Activated T-cell treated with anti-CD3 and anti-CD28 coated beads, Interleukin-2, amount 50 U/mL, for 48 hours (primary cell): ENCODE measurements around the gene EDA.
A peak's percentile ranks its signal among the peaks of the same experiment; 100 is the strongest.

Source experiments
- DNase-seq, 2 experiments: peaks; one replicate each; pipeline ENCODE4 v3.0.0-alpha.2; 2020

Gene EDA

GRCh38 chrX:70029863-70030262 is 413.9 kb downstream of the EDA start:
- no peak for DNase-seq

GRCh38 chrX:70030301-70030767 is 414.4 kb downstream of the EDA start:
- DNase-seq: peak; percentile 50 to 64

- DNase-seq: no peak
Measured at GRCh38 chrX:70032792-70033191, 416.9 kb downstream of the EDA start.

DNA sequence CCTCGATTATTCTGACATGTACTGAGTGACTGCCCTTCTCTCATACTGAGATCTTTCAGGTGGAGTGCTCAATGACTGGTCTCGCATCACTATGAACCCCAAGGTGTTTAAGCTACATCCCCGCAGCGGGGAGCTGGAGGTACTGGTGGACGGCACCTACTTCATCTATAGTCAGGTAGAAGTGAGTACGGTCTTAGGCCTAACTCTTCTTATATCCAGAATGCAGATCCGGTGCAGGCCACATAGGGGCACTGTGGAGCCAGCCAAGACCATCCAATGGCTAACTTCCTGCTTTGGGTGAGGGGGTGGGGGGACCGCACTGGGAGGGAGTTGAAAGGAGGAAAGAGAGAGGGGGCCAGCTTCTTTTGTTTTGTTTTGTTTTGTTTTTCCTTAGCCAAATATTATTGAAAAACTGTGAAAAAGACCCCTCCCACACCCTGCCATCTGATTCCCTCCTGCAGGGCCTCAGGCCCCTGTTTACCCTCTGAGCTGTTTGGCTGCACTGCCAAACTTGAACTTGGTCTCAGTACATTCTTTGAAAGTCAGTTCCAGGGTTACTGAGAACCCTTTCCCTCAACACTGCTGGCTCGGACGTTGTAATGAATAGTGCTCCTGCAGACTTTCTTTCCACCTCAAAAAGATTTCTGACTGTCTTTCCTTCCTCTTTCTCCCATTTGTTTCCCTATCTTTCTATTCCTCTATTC is 417.6 kb downstream of the EDA start:
- peak; percentile 59 to 65 for DNase-seq

DNA sequence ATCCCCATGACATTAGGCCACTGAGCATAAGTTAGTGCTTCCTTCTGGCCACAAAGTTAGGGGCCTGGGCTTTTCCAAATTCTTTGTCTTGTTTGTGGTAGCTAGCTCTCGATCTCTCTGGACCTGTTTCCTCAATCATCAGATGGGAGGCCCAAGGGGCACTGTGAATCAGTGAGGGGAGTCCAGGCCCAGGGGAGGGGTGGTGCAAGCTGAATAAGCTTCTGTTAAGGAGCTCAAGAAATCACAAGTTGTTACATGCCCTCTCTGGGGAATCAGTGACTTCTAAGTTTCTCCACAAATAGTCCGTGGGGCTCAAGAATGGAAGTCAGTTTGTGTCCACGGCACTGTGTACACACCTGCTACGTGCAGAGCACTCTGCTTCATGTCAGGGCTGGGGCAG is 418.7 kb downstream of the EDA start:
- no peak for DNase-seq

GRCh38 chrX:70038515-70038914 is 422.6 kb downstream of the EDA start:
- no peak for DNase-seq

DNA sequence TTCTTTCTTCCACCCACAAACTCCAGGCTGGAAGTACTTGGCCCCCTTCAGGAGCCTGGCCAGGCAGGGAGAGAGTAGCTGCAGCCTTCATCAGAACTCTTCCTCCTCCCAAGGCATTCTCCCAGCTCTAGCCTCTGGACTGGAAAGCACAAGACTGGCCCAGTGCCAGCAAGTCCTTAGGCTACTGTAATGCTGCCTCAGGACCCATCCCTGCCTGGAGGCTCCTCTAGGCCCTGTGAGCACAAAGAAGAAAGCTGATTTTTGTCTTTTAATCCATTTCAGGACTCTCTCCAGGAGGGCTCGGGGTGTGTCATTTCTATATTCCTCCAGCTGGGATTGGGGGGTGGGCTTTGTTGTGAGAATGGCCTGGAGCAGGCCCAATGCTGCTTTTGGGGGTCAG is 423.0 kb downstream of the EDA start:
- DNase-seq: no peak

DNA sequence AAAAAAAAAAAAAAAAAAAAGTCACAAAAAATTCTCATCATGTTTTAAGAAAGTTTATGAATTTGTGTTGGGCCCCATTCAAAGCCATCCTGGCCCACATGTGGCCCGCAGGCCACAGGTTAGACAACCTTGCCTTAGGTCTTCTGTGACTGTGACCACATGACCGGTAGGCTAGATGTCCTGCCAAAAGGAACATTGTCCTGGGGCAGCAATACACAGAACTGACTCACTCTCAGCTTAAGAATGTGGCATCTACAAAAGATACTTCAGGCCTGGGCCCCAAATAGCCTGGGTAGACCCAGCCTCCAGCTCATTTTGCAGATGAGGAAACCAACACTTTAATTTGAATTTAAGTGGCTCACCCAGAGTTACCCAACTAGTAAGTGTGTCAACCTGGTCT is 423.8 kb downstream of the EDA start:
- no peak for DNase-seq

GRCh38 chrX:70041993-70042392 is 426.1 kb downstream of the EDA start:
- no peak for DNase-seq

GRCh38 chrX:70042399-70043371 is 426.8 kb downstream of the EDA start:
- DNase-seq: no peak

GRCh38 chrX:70043685-70044084 is 427.8 kb downstream of the EDA start:
- DNase-seq: no peak

DNA sequence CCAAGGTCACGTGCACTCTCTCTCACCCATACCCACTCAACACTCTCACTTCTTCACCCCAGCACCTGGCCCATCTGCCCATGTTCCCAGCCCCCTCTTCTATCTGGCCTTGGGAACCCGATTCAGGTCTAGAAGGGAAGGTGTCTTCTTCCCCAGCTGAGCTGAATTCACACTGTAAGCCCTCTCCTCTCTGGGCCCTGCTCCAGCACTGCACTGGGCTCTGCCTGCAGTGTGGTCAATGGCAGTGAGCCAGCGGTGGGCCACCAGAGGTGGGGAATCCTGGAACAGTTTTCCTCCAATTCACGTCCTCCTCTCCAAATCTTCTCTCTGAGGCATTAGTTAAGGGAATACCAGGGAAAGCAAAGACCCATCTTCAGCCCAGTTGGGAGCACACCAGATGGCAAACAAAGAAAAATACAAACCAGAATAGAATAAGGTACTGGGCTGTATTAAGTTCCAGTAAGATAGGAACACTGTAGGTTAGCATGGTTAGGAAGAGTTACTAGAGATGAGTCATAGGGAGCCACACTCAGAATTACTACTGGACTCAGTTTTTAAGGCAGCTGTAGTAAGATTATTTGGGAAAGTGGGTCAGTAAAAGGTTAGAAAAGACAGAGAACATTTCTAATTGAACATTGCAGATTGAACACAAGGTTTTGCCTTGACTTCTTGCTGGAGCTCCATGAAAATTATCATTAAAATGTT is 428.8 kb downstream of the EDA start:
- no peak for DNase-seq

GRCh38 chrX:70046978-70047377 is 431.1 kb downstream of the EDA start:
- DNase-seq: no peak

DNA sequence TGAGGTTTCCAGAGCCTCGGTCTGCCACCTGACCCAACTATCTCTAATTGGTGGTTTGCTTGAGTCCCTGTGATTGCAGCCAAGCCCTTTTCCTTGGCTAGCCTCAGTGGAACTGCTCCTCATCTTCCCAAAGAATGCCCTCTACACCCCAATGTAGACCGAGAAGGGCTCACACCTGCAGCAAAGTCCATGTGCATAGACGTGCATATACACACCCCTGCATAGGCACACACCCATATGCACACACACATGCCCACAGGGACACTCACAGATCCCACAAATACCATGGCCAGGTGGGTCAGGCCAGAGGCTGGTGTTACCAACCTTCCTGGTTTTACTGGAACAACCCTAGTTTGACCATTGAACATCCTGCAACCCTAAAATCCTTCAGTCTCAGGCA is 433.5 kb downstream of the EDA start:
- DNase-seq: no peak

- DNase-seq: no peak
Measured at GRCh38 chrX:70049925-70050324, 434.0 kb downstream of the EDA start, which contains the start of gene AWAT2. TSS of gene AWAT2 (minus strand) at chrX:70049938. CDS start at chrX:70049932, 6 bp downstream.

GRCh38 chrX:70052895-70053615 is 437.1 kb downstream of the EDA start:
- no peak for DNase-seq

GRCh38 chrX:70054391-70054790 is 438.5 kb downstream of the EDA start:
- no peak for DNase-seq

- no peak for DNase-seq
Measured at GRCh38 chrX:70062076-70062475, 446.2 kb downstream of the EDA start, which contains the start of gene OTUD6A. TSS of gene OTUD6A (plus strand) at chrX:70062457. CDS start at chrX:70062525, 68 bp downstream.

- no peak for DNase-seq
Measured at GRCh38 chrX:70062961-70063550, 447.1 kb downstream of the EDA start.

DNA sequence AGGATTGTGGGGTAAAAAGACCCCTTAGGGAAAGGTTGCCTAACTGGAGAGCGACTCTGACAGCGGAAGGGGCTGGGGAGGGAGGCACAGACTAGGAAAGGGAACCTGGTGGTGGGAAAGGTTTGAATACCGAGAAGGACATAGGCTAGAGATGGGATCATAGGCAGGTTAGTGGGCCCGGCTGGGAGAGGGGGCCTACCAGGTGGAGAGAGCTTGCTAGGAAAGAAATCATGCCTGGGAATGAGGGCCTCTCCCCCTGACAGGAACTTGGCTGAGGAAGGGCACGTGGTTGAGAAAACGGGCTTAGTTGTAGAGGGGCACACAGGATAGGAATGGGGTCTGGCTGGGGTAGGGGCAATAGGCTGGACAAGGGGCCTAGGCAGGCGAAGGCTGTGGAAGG is 450.7 kb downstream of the EDA start:
- no peak for DNase-seq

DNA sequence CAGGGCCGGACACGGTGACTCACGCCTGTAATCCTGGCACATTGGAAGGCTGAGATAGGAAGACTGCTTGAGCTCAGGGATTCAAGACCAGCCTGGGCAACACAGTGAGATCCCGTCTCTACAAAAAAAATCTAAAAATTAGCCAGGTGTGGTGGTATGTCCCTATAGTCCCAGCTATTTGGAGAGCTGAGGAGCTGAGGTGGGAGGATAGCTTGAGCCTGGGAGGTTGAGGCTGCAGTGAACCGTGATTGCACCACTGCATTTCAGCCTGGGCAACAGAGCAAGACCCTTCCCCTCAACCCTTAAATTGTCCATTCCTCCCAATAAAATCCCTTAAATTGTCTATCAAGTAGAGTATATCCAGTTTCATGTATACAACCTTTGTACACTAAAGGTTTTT is 463.4 kb downstream of the EDA start:
- DNase-seq: no peak

GRCh38 chrX:70079870-70080269 is 464.0 kb downstream of the EDA start:
- DNase-seq: no peak
